Stimulated activated CD4-positive, alpha-beta T cell treated with anti-CD3 and anti-CD28 coated beads, Interleukin-1b, Interleukin-23, amount 100 ng/mL, for 1 hour (primary cell): Measurements from ENCODE around the gene KIAA0930.
"Not testable (repeated sequence)": the region's sequence is repeated elsewhere in the genome, so short reads cannot be mapped to it uniquely, and the experiment has no call there.

Experiments
- DNase-seq, 2 donors: peaks; one replicate each; pipeline ENCODE4 v3.0.0-alpha.2; 2020; ENCODE audit warnings: low read depth in 2 of 2

KIAA0930 gene

DNA sequence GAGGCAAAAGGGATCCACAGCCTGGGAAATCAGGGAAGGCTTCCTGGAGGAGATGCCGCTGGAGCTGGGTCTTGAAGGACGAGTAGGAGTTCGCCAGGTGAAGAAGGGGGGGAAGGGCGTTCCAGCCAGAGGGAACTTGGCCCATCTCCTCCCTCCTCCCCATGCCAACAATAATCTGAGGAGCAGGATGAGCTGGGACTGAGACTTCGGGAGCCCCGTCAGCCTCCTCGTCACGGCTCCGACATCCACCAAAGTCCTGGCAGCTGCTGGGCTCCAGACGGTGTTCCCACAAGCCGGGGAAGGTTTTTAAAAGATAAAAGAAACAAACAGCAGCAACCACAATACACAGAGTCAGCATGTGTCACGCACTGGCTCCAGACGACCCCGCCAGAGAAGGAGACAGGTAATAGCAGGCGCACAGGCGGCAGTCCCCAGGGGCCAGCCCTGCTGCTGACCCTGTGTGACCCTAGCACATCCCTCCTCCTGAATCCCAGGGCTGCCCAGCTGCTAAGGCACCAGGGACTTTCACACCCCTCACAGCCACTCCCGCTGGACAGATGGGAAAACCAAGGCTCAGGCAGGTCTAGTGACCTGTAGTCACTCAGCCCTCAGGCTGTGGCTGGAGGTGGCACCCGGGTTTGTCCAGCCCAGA lies 39.7 kb downstream of the KIAA0930 start:
- DNase-seq = no peak

DNA sequence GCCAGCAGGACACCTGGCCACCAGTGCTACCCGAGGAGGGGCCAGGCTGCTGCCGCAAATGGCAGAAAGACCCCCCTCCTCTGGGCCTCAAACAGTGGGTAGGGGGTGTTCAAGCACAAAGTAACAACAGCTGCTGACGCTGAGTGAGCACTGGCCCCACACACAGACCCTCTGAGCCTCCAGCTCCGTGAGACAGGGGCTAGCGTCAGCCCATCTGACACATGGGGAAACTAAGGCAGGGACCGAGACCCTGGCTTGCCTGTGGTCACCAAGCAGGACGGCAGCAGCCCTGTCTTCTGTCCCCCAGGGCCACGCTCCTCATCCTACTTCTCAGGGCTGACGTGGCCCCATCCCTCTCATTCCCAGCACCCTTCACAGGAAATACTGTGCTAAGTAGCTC lies 40.5 kb downstream of the KIAA0930 start:
- no peak for DNase-seq

DNA sequence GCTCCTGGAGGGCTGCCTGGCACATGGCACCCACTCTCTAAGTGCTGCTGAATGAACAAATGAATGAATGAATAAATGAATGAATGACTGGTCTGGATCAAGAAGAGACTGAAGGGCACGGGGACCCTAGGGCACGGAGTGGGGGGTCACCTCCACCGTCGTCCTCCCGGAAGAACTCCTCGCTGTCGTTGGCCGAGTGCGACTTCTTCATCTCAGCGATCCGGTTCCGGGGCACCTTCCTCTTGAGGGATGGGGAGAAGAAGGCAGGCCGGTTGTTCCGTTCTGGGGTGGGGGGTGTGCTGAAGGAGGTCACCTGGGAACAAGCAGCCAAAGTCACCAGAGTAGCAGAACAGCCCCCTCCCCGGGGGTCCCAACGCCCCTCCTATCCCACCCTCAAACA lies 41.0 kb downstream of the KIAA0930 start:
- DNase-seq = no peak

DNA sequence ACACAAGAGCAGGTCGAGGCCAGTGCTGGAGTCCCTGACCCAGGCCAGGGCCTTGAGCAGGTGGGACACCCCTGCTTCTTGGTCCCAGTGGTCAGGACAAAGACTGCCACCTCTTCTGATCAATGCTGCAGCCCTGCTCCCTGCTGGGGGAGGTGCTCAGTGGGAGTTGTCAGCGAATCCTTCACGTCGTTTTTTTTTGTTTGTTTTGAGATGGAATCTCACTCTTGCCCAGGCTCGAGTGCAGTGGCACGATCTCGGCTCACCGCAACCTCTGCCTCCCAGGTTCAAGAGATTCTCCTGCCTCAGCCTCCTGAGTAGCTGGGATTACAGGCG lies 42.3 kb downstream of the KIAA0930 start:
- DNase-seq = no peak

DNA sequence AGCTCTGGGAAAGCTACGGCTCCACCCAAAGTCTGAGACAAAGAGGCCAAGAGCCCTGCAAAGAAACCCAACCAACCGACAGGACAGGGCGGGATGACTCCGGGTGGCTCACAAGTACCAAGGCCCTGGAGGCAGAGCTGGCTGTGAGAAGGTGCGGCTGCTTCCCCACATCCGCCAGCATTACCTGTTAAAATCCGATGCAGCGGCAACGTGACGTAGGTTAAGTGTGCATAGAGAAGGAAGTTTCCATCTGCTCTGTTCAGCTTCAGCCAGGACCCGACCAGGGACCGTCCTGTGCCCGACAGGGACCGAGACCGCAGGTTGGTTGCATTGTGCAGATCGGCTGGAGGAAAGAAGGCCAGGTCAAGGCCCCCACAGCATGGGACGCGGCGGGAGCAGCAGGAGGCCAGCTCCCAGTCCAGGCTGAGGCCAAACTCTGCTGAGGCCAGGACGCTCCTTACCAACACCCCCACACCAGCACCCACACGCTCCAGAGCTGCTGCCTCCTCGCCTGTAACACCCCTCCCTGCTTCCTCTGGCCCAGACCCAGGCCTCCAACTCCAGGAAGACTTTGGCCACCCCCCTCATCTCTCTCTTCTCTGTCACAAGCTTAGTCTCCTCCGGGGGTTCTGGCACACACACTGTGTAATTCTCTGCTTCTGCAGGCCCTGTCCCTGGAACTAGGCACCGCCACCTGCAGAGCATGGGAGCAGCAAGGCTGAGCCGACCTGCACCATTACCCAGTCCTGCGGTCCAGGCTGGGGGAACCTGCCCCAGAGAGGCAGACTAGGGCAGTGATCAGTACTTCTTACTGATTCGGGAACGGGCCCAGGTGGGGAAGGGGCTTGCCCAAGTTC lies 42.9 kb downstream of the KIAA0930 start:
- no peak for DNase-seq

DNA sequence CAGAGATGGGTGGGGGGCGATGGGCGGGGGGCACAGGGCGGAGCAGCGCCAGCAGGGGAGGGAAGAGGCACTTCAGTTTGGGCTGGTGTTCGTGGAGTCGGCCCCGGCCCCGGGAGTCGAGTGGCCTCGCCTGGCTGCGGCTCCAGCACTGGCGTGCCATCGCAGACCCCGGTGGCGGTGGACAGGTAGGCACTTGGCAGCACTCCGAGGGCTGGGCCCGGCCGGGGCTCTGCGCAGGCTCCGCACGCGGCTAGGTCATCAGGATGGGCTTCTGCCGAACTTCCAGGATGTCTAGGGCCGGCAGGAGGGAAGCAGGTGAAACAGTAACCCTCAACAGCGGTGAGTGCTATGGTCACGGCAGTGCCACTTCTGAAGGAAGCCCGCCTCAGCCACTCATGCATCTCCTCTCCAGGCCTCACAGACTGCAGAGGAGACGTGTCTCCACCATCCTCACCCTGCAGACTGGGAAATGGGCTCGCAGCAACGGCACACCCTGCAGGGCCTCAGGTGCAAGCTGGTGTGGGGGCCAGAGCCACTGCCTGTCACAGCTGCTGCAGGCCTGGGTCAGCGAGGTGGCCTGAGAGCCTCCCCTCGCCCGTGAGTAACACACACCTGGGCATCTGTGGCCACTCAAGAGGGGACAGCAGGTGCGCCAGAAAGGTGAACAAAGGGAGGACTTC lies 43.6 kb downstream of the KIAA0930 start:
- no peak for DNase-seq

DNA sequence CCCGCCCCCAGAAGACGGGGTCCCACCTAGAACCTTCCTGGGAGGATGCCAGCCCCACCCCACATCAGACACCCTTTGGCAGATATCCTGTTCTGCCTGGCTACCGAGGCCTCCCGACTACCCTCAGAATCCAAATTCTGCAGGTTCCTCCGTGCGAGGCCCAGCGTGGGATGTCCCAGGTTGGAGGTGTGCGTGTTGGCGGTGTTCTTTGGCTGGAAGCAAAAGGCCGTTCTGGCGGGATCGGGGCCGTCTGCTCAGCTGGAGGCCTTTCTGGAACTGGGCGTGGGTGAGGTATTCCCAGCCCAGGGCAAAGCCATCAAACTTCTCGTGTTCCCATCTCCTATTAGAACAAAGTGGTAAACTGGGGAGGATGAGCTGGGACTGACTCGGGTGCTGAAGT lies 44.4 kb downstream of the KIAA0930 start:
- no peak for DNase-seq

DNA sequence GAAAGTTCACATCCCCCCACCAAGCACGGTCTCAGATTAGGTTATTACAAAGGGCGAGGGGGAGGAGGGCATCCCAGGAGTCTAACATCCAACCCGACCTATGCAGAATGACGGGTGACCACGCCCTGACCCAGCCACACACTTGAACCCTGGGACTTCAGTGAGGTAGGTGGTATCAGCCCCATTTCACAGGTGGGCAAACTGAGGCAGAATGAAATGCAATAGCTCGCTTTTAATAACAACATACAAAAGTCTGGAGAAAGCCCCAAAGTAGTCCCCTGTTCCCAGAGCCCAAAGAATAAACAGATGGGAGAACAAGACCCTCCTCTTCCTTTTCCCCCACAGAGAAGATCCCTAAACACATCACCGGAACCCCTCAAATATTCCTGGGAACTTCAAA lies 45.1 kb downstream of the KIAA0930 start:
- DNase-seq = no peak

DNA sequence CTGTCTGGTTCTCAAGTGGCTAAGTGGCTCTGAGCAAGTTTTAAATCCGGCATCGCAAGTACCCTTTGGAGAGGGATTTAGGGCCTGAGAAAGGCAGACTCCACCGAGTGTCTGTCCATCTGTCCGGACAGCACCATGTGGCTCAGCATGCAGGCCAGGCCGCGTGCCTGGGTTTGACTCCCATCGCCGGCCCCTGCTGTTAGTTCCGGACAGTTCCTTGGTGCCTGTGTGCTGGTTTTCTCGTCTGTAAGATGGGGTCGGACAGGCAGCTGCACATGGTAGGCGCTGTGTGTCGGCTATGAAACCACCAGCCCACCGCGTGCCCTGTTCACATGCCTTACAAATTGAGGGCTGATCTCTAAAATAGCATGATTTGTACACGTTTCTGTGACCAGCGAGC lies 46.0 kb downstream of the KIAA0930 start:
- no peak for DNase-seq

DNA sequence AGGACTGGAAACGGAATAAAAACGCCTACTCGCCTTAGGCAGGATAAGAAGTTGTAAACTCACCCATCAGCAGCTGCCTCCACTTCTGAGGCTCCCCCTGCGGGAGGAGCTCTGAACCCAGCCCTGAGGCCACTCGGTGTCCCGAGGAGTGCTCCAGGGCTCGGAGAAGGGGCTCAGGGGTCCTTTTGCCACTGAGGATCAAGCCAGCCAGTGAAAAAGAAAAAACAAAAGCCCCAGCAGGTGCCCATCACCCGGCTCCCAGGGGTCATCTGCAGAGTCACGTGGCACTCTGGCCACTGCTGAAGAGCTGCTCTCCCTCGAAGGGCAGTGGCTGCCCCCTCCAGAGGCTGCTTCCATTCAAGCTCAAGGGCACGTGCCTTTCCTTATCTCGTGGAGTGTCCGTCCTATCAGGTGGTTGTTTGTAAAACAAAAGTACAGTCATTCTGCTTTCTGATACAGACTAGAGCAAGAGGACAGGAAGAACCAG lies 48.0 kb downstream of the KIAA0930 start:
- no peak for DNase-seq

DNA sequence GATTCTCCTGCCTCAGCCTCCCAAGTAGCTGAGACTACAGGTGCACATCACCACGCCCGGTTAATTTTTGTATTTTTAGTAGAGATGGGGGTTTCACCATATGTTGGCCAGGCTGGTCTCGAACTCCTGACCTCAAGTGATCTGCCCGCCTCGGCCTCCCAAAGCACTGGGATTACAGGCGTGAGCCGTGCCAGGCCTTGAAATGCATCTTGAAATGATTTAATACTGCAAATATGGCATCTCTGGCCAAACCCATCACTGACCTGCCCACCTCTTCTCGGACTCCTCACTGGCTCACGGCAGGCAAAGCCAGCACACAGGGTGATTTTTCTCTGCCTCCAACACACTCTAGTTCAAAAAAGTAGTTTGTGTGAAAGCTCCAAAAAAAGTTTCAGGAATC lies 48.9 kb downstream of the KIAA0930 start:
- DNase-seq = not testable (repeated sequence)

DNA sequence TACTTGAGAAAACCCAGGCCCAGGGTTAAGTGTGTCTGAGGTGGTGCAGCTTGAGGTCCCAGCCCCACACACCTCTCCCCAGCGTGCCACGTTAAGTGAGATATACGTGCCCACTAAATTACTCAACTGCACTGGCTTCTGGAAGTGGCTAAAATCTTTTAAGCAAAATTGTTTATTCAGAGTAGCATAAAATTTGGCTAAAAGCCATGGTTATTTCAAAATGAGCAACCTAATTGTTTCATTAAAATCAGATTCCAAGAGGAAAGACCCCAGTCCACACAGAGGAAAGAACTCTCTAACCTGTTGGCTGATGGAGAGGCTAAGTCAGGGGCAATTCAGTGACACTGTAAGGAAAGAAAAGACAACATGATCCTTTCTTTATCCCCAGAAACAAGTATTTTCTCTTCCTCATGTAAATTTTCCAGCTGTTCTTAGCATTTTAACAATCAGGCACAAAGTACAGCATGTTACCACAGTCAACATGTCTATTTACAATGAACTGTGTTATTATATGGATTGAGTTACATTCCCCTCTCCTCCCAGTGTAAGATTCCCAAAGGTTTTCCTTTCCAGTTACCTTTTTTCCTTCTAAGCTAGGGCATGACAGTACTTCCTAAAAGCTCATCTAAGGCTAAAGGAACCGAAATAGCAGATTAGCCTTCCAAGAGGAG lies 50.4 kb downstream of the KIAA0930 start:
- DNase-seq = no peak

DNA sequence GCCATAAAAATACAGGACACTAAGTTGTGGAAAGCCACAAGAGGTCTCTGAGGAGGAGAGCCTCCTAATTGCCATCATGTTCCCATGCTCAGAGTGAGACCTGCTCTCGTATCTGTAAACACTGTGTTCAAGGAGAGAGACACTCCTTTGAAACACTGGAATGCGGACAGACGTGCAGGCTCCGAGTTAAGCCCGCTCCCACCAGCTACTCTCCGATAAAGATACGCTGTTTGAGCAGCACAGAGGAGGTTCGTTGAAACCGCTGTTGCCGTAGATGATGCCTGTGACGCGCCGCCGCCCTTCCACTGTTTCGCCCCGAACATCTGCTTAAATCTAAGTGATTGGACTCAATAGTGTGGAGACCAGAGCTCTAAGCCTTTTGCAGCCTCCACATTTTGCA lies 51.9 kb downstream of the KIAA0930 start:
- DNase-seq = no peak

DNA sequence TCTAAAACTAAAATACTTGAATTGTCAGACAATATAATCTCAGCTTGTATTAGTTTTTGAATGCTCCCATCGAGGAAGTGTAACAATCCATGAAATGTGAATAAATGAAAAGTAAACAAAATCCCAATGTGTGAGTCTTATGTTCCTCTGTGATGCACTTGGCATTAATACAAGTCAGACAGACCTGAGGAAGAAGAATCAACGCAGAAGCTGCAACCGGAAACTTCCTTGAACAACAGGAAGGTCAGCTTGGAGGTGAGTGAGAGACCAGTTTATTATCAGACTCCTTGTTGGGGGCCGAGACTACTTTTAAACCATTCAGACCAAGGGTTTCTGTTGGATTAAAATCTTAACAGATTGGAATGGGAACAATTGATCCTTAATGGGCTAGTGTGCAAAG lies 52.8 kb downstream of the KIAA0930 start:
- DNase-seq = no peak

DNA sequence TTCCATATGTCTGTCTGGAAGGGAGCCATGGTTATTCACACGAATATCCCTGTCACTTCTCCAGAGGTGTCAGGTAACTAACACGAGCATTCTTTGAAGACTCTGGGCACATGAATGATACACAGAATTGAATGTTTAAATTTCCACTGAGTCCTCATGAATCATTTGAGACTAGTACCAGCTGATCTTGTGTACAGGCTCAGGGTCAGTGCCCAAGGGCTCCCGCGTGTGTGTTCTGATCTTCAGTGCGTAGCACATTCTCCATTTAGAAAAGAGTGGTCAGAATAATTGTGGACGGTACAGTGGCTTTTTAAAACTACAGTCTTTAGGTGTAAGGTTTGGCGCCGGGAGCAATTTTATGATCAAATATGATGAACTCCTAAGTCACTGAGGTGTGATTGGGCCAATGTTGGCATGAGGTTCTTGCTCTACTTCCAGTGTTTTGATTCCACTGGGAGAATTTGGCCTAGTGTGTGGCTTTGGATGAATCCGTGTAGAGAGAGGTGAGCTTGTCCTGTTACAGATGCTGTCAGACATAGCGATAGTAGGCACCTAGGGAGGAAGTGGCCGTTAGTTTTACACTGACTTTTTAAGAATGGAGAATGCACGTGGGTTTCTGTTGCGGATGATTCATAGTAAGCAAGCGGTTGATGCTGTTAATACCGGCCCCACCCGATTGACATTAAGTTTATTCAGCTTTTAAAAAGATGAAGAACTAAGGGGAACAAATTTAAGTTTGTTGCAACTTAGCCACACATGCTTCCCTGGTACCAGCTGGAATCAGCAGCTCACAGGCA lies 54.8 kb downstream of the KIAA0930 start:
- DNase-seq = no peak

DNA sequence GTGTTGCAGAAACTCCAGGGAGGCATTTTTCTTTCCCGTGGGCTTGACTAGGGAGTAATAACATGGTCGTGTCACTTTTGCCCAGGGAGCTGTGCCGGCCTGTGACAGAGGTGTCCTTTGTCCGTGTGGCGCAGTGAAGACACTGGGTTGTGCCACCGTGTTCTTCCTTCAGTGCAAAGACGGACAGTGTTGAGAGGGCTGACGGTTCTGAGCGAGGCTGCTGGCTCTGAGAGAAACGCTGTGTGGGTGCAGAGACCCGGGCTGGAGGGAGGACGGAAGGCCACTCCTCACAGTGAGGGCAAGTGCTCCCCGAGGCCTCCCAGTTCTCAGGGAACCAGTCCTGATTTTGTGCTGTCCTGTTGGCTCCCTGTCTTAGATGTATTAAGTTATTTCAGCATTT lies 56.7 kb downstream of the KIAA0930 start:
- DNase-seq = no peak

DNA sequence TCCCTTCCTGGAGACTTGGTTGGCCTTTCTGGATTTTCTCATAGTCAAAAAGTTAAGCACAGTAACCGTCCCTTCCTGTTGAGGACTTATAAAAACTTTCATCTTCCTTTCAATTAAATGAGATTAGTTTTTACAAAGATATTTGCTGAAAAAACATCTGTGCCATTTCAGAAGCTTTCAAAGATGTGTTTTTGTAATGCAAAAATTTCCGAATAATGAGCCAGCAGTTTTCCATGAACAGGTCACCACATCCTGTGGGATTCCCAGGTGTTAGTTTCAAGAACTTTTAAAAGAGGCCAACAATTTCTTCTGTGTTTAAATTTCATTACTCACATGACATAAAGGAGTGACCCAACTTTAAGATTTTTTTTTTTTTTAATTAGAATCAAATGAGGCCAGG lies 58.9 kb downstream of the KIAA0930 start:
- no peak for DNase-seq

DNA sequence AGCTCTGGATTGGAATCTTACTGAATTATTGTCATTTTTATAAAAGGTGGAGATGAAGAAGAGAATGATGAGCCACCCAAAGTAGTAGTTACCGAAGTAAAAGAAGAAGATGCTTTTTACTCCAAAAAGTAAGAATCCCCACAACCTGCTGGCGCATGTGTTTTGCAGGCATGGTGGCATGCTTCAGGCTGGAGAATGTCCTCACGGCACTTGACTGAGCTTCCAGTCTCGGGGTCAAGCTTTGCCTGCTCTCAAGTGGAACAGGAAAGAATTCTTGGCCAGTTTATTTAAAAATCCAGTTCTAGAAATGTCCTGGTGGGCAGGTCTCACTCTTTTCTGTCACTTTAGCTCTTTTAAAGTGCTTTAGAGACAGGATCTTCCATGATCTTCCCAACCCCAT lies 59.5 kb downstream of the KIAA0930 start:
- no peak for DNase-seq

DNA sequence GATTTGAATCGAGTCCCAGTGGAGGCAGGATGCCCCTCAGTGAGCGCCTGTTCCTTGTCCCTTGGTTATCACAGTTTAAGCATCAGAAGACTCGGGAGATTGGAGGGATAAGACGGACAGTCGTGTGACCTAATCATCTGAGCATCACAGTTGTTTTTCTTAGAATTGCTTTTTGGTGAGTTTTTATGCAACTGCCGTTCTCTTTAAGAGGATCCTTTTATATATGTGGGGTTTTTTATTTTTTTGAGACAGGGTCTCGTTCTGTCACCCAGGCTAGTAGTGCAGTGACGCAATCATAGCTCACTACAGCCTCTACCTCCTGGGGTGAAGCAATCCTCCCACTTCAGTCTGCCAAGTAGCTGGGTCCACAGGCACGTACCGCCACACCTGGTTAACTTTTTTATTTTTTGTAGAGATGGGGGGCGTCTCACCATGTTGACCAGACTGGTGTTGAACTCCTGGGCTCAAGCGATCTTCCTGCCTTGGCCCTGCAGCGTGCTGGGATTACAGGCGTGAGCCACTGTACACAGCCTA lies 60.5 kb downstream of the KIAA0930 start:
- no peak for DNase-seq

DNA sequence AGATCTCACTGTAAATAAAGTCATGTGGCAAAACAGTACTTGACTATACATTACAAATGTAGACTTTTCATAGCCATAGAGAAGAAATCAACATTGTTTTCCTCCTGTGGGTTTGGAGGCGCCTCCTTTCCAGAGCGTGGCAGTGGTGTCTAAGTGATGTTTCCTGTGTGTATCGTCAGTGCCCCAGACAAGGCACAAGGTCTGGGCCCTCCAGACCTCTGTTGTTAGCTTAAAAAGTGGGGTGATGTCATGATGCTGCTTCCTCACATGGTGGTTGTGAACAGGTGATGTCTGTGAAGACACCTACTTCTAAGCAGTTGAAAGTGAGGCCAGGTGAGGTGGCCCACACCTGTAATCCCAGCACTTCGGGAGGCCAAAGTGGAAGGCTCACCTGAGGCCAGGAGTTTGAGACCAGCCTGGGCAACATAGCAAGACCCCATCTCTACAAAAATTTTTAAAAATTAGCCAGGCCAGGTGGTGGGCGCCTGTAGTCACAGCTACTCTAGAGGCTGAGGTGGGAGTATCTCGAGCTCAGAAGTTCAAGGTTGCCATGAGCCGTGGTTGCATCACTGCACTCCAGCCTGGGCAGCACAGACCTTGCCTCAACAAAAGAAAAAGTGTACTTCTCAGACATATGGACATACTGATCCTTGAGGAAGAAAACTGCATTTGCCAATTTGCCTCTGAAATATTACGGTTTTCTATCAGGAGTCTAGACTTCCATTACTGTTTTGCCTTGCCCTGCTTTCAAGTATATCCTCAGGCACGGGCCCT lies 61.2 kb downstream of the KIAA0930 start:
- DNase-seq = no peak
